Activated T-helper 17 cell treated with anti-CD3 and anti-CD28 coated beads, Interleukin-2, amount 50 U/mL, for 72 hours (primary cell): ENCODE measurements around the gene LYZL4. TPM values are rescaled to one million over a fixed set of nuclear protein-coding genes. Genes with fewer than 3 reads are reported as not detected.

ENCODE experiments used
- ATAC-seq: fragments of 150-1000 bp; cut with Tn5 transposase; replicated peaks from 2 replicates; pipeline ENCODE4 v1.10.0; 2021; ENCODE audit warnings: mild to moderate bottlenecking, moderate library complexity
- H3K27ac Mint-ChIP-seq: one replicate; pipeline ENCODE4 v1.8.0; 2022; ENCODE audit warnings: mixed read lengths
- H3K27me3 Mint-ChIP-seq: one replicate; pipeline ENCODE4 v1.8.0; 2022; ENCODE audit warnings: mixed read lengths
- H3K36me3 Mint-ChIP-seq: one replicate; pipeline ENCODE4 v1.8.0; 2022; ENCODE audit warnings: low read depth, mild to moderate bottlenecking, mixed read lengths
- H3K4me1 Mint-ChIP-seq: one replicate; pipeline ENCODE4 v1.8.0; 2022; ENCODE audit warnings: mixed read lengths
- H3K4me3 Mint-ChIP-seq: one replicate; pipeline ENCODE4 v1.8.0; 2022; ENCODE audit warnings: mild to moderate bottlenecking, mixed read lengths
- H3K9me3 Mint-ChIP-seq: one replicate; pipeline ENCODE4 v1.8.0; 2022; ENCODE audit warnings: mixed read lengths
- total RNA-seq, 2 donors: library from RNA; stranded (reverse); gene quantifications; one replicate each; pipeline ENCODE4 v1.2.3, GENCODE V29; 2022

The LYZL4 gene
- total RNA-seq, 2 donors from 2014 or later = not detected

GRCh38 chr3:42439261-42440115 lies 29.1 kb upstream of the LYZL4 start:
- H3K4me1 Mint-ChIP-seq = no peaks in the 10 kb centered on the region
- no peak overlapping the region for H3K27ac Mint-ChIP-seq
- ATAC-seq = no peak
- no peak overlapping the region for H3K4me3 Mint-ChIP-seq
- no peaks in the 10 kb centered on the region for H3K36me3 Mint-ChIP-seq
- H3K9me3 Mint-ChIP-seq = no peaks in the 10 kb centered on the region
- peaks cover 4% of the 10 kb centered on the region for H3K27me3 Mint-ChIP-seq

- Mint-ChIP-seq H3K4me1 (no peaks in the 10 kb centered on the region), H3K36me3 (no peaks in the 10 kb centered on the region), H3K9me3 (no peaks in the 10 kb centered on the region), H3K27ac (no peak overlapping the region), H3K4me3 (no peak overlapping the region), H3K27me3 (peaks cover 8% of the 10 kb centered on the region)
- ATAC-seq = no peak
Measured at GRCh38 chr3:42438758-42439157, 28.3 kb upstream of the LYZL4 start.

- Mint-ChIP-seq H3K36me3 (no peaks in the 10 kb centered on the region), H3K27ac (no peak overlapping the region), H3K4me1 (no peaks in the 10 kb centered on the region), H3K27me3 (peaks cover 8% of the 10 kb centered on the region), H3K4me3 (no peak overlapping the region), H3K9me3 (no peaks in the 10 kb centered on the region)
- no peak for ATAC-seq
Measured at GRCh38 chr3:42438193-42438592, 27.8 kb upstream of the LYZL4 start.

DNA sequence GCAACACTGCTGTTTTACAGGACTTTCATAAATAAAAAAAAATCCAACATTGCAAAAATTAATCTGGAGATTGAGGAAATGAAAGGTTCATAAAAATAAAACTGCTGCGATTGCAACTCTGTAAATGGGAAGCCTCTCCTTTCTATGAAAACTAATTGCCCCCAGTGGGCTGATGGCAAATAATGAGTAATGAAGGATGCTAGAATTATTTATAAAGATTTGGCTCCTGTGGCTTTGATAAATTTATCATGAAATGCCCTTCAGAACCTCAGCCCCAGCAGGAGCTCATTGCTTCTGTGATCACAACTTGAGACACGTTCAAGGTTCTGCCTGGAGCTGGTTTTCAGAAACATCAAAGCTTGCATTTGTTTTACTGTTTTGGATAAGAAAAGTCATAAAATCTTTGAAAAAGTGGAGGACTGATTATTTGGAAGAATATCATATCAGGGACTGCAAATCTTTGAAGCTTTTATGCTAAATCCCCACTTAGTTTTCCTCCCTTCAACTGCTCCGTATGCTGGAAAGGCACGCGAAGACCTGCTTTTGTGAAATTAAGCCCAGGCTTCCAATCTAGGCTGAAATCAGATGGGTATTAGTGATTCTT lies 24.5 kb upstream of the LYZL4 start:
- Mint-ChIP-seq H3K27ac (no peak overlapping the region), H3K9me3 (peaks cover 9% of the 10 kb centered on the region), H3K4me1 (no peaks in the 10 kb centered on the region), H3K27me3 (peaks cover 20% of the 10 kb centered on the region), H3K36me3 (no peaks in the 10 kb centered on the region), H3K4me3 (no peak overlapping the region)
- ATAC-seq = no peak

- Mint-ChIP-seq H3K4me3 (no peak overlapping the region), H3K4me1 (no peaks in the 10 kb centered on the region), H3K36me3 (no peaks in the 10 kb centered on the region), H3K27me3 (peaks cover 32% of the 10 kb centered on the region), H3K9me3 (peaks cover 9% of the 10 kb centered on the region), H3K27ac (no peak overlapping the region)
- ATAC-seq = no peak
Measured at GRCh38 chr3:42432485-42432884, 22.1 kb upstream of the LYZL4 start.

DNA sequence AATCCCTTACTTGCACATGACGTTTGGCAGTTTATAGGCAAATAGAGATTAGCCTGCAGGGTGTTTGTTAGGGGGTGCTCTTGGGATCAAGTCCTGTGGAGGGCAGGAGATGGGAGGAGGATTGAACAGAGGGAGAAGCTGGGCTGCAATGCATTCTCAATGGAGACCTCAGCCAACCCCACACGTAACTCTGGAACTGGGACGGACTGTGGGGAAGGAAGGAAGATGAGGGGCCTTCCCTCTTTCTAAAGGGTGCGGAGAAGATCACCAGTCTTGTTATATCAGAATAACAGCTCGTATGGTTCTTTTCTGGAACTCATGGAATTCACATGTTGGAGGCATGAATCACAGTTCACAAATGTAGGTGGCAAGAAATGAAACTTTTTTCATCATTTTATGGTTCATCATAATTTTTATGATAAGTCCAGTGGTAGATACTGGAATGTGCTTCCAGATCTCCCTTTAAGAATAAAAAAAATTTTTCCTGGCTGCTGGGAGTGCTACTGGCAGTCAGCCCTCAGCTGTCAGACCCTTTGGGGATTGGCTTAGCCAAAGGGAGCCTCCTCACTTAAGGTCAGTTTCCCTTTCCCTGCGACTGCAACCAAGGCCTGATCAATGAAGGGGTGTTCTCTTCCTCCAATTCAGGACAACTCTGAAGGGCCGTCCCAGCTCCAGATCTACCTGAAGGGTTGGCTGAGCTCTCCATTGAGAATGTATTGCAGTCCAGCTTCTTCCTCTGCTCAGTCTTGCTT lies 20.5 kb upstream of the LYZL4 start:
- H3K36me3 Mint-ChIP-seq = no peaks in the 10 kb centered on the region
- peaks cover 9% of the 10 kb centered on the region for H3K9me3 Mint-ChIP-seq
- no peaks in the 10 kb centered on the region for H3K4me1 Mint-ChIP-seq
- H3K4me3 Mint-ChIP-seq = no peak overlapping the region
- peaks cover 36% of the 10 kb centered on the region for H3K27me3 Mint-ChIP-seq
- no peak overlapping the region for H3K27ac Mint-ChIP-seq
- ATAC-seq = no peak

DNA sequence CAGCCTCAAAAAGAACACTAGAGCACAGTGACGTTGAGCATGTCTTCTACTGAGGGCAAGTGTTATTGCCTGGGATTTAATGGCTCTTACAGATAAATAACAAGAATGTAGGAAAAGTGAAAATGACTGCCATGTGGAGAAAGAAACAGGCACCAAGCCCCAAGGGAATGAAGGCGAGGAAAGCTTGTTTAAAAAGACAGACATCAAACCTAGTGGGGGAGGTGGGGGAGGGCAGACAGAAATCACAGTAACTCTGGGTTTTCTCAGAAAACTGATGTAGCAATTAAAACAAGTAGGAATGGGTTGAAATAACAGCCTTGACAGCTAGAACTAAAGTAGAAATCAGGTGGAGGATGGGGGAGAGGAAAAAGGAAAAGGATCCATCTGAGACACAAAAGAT lies 18.4 kb upstream of the LYZL4 start:
- H3K4me3 Mint-ChIP-seq = no peak overlapping the region
- ATAC-seq = no peak
- H3K4me1 Mint-ChIP-seq = no peaks in the 10 kb centered on the region
- H3K36me3 Mint-ChIP-seq = no peaks in the 10 kb centered on the region
- H3K9me3 Mint-ChIP-seq = peaks cover 9% of the 10 kb centered on the region
- peaks cover 34% of the 10 kb centered on the region for H3K27me3 Mint-ChIP-seq
- H3K27ac Mint-ChIP-seq = no peak overlapping the region

- no peaks in the 10 kb centered on the region for H3K36me3 Mint-ChIP-seq
- no peaks in the 10 kb centered on the region for H3K9me3 Mint-ChIP-seq
- peaks cover 24% of the 10 kb centered on the region for H3K27me3 Mint-ChIP-seq
- no peak overlapping the region for H3K4me3 Mint-ChIP-seq
- H3K4me1 Mint-ChIP-seq = no peaks in the 10 kb centered on the region
- ATAC-seq = no peak
- no peak overlapping the region for H3K27ac Mint-ChIP-seq
Measured at GRCh38 chr3:42425736-42426407, 15.5 kb upstream of the LYZL4 start.

DNA sequence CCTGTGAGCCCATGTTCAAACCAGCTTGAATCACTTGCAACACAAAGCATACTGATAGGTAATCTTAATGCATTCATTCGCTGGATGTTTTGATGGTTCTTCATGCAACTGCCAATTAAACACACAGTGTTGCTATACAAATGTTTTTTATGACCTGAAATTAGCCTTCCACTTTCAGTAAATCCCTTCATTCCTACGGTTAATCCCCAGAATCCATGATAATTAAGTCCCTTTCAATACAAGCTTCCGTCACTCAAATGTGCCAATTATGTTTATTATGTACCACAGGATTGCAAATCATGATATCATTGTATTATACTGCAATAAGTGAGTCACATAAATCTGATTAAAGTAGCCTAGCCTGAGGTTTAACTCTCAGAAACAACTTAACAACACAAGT lies 14.5 kb upstream of the LYZL4 start:
- Mint-ChIP-seq H3K4me3 (no peak overlapping the region), H3K27me3 (peaks cover 23% of the 10 kb centered on the region), H3K9me3 (no peaks in the 10 kb centered on the region), H3K4me1 (no peaks in the 10 kb centered on the region), H3K36me3 (no peaks in the 10 kb centered on the region), H3K27ac (no peak overlapping the region)
- ATAC-seq = no peak

DNA sequence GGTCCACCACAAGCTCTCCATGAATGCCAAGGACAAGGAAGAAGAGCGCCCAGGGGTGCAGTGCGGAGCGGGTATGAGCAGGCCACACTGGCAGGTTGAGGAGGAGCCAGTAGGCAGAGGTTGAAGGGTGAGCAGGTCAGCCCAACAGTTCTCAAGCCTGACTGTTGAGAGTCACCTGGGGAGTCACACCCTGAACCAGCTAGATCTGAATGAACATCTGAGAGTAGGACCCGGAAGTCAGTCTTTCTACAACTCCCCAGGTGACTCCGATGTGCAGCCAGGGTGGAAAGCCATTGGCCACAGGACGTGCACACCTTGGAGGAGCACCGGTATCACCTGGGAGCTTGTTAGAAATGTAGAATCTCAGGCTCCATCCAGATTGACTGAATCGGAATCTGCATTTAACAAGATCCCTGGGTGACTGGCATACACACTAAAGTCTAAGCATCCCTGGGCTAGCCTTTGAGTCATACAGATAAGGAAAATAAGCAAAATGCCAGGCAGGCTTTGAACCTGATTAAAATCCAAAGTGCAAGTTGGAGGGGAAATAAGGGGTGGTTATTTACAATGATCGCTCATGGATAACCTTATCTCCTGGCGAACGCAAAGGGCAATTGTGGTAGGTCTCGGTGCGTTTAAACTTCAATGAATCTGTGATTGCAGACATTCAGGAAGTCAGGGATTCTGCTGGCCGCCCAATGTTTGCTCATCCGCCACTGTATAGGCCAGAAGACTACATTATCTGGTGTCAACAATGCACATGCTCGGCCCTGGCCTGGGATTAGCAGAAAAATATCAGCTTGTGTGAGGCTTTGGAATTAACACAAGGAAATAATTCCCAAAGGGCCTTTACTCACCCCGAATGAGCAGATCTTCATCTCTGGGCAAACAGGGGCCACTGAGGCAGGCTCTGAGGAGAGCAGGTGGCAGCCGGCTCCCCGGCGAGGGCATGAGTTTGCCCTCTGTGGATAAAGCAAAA lies 11.7 kb upstream of the LYZL4 start:
- Mint-ChIP-seq H3K27me3 (peaks cover 5% of the 10 kb centered on the region), H3K4me3 (no peak overlapping the region)
- no peak for ATAC-seq

GRCh38 chr3:42419563-42419962 lies 9.2 kb upstream of the LYZL4 start:
- no peak for ATAC-seq
- H3K27ac Mint-ChIP-seq = no peak overlapping the region
- no peak overlapping the region for H3K4me3 Mint-ChIP-seq
- H3K4me1 Mint-ChIP-seq = no peaks in the 10 kb centered on the region
- peaks cover 18% of the 10 kb centered on the region for H3K27me3 Mint-ChIP-seq
- H3K9me3 Mint-ChIP-seq = no peaks in the 10 kb centered on the region
- H3K36me3 Mint-ChIP-seq = no peaks in the 10 kb centered on the region

More for the DNA sequence above, 11.7 kb upstream of the LYZL4 start:
- H3K27ac Mint-ChIP-seq = no peak overlapping the region
- H3K36me3 Mint-ChIP-seq = no peaks in the 10 kb centered on the region
- H3K9me3 Mint-ChIP-seq = no peaks in the 10 kb centered on the region
- no peaks in the 10 kb centered on the region for H3K4me1 Mint-ChIP-seq

DNA sequence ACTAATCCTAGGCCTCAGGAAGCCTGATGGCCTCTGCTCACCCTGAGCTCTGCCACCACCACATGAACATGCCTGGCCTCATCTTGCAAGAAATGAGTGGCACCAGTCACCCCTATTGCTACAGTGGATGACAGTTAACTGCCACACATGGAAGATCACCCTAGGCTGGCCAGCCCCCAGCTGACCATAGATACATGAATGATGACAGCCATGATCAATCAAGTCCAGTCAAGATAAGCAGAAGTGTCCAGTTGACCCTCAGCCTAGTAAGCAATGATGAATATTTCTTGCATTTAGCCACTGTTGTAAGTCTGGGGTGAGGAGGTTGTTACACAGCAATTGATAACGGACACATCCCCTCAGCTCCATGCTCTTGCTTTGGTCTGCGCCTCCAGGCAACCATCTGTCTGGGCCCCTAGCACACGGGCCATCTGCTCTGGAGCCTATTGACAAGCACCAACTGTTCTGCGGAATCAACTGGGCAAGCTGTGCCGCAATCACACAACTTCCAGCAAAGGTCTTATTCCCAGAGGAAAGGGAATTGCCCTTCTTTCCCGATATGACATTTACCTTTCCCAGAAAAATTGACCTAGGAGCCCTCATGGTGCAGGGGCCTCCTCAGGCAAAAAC lies 2.2 kb upstream of the LYZL4 start:
- H3K4me3 Mint-ChIP-seq = no peak overlapping the region
- H3K27ac Mint-ChIP-seq = no peak overlapping the region
- H3K36me3 Mint-ChIP-seq = no peaks in the 10 kb centered on the region
- H3K9me3 Mint-ChIP-seq = no peaks in the 10 kb centered on the region
- ATAC-seq = no peak
- no peaks in the 10 kb centered on the region for H3K4me1 Mint-ChIP-seq
- H3K27me3 Mint-ChIP-seq = peaks cover 31% of the 10 kb centered on the region

- Mint-ChIP-seq H3K4me3 (no peak overlapping the region), H3K27ac (no peak overlapping the region), H3K36me3 (no peaks in the 10 kb centered on the region), H3K27me3 (peaks cover 31% of the 10 kb centered on the region), H3K4me1 (no peaks in the 10 kb centered on the region), H3K9me3 (no peaks in the 10 kb centered on the region)
- ATAC-seq = no peak
Measured at GRCh38 chr3:42411429-42411828, 1.0 kb upstream of the LYZL4 start.
